ENCODE measurements around the gene ADAMTS7. TPM values are rescaled to one million over a fixed set of nuclear protein-coding genes. Genes with fewer than 3 reads are reported as not detected.
A peak's percentile ranks its signal among the peaks of the same experiment; 100 is the strongest.
"Not testable (repeated sequence)": the region's sequence is repeated elsewhere in the genome, so short reads cannot be mapped to it uniquely, and the experiment has no call there.

The ADAMTS7 gene
- total and polyA plus RNA-seq, 2 donors (not counting 1 experiment from before 2014, with no cell fraction given) = 0.10 to 16.6 TPM

DNA sequence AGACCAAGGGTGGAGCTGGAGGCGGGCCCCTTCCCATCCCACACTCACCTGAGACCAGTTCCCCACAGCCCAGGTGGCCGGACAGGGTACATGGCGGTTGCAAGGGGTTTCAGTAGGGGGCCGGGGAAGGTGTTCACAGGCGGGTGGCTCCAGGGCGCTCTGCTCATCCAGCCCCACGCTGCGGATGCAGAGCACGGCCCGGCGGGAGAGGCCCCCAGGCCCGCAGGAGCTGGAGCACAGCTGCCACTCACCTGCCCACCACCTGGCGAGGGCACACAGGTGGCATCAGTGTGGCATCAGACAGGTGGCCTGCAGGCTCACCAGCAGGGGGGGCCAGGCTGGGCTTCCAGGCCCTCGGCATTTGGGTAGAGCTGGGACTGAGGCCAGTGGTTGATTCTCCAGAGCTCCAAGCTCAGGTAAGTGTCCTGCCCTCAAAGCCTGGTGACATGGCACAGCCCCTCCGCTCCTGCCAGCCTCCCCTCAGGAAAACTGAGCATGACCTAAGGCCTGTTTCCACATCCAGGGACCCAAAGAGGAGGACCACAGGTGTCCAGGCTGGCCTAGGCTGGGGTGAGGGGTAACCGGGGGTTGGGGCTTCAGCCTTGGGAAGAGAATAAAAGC, 43.8 kb downstream of the ADAMTS7 start:
- ChIA-PET POLR2A (no interaction called here), CTCF (interaction anchor here (1.0 kb wide), 1 partner anchor 106 kb away, joined by 3 read pairs; no protein-coding TSS in a partner anchor)
- H3K4me1 Mint-ChIP-seq = peaks cover 9% of the 10 kb centered on the region
- Histone ChIP-seq H3K27me3 (replicated peaks in 1 of 4; ENCODE audit: control extremely low read depth in 1 of 4, control insufficient read depth in 3 of 4, insufficient read depth in 4 of 4, low read length in 3 of 4) (no peaks in the 10 kb centered on the region), H3K4me3 (ENCODE audit: control extremely low read depth in 1 of 5, extremely low read depth in 1 of 5, insufficient read depth in 1 of 5, low read depth in 2 of 5, low read length in 4 of 5) (no peak overlapping the region), H2AFZ (ENCODE audit: insufficient read depth, low read depth, low read length, poor library complexity, severe bottlenecking) (no peak overlapping the region), H3K27ac (ENCODE audit: low read length in 2 of 2) (no peak overlapping the region), H3K36me3 (replicated peaks in 1 of 2; ENCODE audit: control extremely low read depth in 1 of 2, control insufficient read depth in 1 of 2, extremely low read depth in 1 of 2, insufficient read depth in 2 of 2, low read length in 1 of 2) (no peaks in the 10 kb centered on the region), H3K9me3 (ENCODE audit: control extremely low read depth in 1 of 3, control insufficient read depth in 2 of 3, insufficient read depth in 1 of 3, low read length in 2 of 3) (no peaks in the 10 kb centered on the region), H3K79me2 (ENCODE audit: control insufficient read depth, insufficient read depth, low read length) (no peaks in the 10 kb centered on the region), H3K4me2 (replicated peaks; ENCODE audit: low read depth, low read length, poor library complexity, severe bottlenecking) (no peak overlapping the region), H3K9ac (ENCODE audit: low read length) (no peak overlapping the region), H4K20me1 (ENCODE audit: control insufficient read depth, insufficient read depth, low read length, poor library complexity, severe bottlenecking) (no peaks in the 10 kb centered on the region), H3K4me1 (ENCODE audit: control insufficient read depth in 2 of 2, insufficient read depth in 2 of 2, low read length in 2 of 2) (peaks cover 3 to 11% of the 10 kb centered on the region in 2 donors)
- H3K27me3 Mint-ChIP-seq = no peaks in the 10 kb centered on the region
- intact Hi-C loops (cut with micrococcal nuclease) = no loop called here
- H3K27ac Mint-ChIP-seq = no peak overlapping the region
- TF ChIP-seq, protein P1, sequence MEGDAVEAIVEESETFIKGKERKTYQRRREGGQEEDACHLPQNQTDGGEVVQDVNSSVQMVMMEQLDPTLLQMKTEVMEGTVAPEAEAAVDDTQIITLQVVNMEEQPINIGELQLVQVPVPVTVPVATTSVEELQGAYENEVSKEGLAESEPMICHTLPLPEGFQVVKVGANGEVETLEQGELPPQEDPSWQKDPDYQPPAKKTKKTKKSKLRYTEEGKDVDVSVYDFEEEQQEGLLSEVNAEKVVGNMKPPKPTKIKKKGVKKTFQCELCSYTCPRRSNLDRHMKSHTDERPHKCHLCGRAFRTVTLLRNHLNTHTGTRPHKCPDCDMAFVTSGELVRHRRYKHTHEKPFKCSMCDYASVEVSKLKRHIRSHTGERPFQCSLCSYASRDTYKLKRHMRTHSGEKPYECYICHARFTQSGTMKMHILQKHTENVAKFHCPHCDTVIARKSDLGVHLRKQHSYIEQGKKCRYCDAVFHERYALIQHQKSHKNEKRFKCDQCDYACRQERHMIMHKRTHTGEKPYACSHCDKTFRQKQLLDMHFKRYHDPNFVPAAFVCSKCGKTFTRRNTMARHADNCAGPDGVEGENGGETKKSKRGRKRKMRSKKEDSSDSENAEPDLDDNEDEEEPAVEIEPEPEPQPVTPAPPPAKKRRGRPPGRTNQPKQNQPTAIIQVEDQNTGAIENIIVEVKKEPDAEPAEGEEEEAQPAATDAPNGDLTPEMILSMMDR (IDR thresholded peaks at IDR 0.05) = no peak
- TF ChIP-seq EZH2 (IDR thresholded peaks at IDR 0.05; ENCODE audit: borderline replicate concordance, insufficient read depth, low read depth, low read length, poor library complexity, severe bottlenecking) = no peak
- WGBS (ENCODE audit: insufficient coverage) = 89% methylated on average over 14 of the region's 16 CpGs
- DNase-seq (peak; percentile 9), ATAC-seq (ENCODE audit: low read depth) (no peak)
- no peak overlapping the region for H3K4me3 Mint-ChIP-seq
- H3K9me3 Mint-ChIP-seq (ENCODE audit: insufficient read depth) = no peaks in the 10 kb centered on the region

DNA sequence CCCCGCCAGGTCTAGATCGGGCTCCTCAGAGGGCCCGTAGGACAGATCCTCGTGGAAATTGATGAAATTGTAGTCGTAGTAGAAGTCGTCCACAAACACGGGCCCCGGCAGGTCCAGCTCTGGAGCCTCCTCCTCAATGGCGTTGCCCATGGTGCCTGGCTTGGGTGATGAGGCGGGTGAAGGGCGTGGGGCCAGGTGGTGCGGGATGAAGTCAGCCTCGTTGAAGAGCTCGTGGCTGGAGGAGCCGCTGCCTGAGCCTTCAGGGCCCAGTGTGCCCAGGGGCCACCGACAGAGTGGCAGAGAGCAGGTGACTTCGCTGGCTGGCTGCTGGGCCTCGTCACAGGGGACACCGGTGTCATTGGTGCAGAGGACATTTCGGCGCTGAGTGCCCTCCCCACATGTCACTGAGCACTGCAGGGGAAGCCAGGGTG, 44.6 kb downstream of the ADAMTS7 start:
- intact Hi-C loops (cut with micrococcal nuclease); H3K9me3 ChIP-seq (ENCODE audit: control extremely low read depth in 1 of 3, control insufficient read depth in 2 of 3, insufficient read depth in 1 of 3, low read length in 2 of 3); CTCF ChIA-PET; H4K20me1 ChIP-seq (ENCODE audit: control insufficient read depth, insufficient read depth, low read length, poor library complexity, severe bottlenecking); H2AFZ ChIP-seq (ENCODE audit: insufficient read depth, low read depth, low read length, poor library complexity, severe bottlenecking); H3K4me2 ChIP-seq (replicated peaks; ENCODE audit: low read depth, low read length, poor library complexity, severe bottlenecking); H3K4me3 Mint-ChIP-seq; H3K27ac ChIP-seq (ENCODE audit: low read length in 2 of 2); H3K9ac ChIP-seq (ENCODE audit: low read length); H3K36me3 ChIP-seq (replicated peaks in 1 of 2; ENCODE audit: control extremely low read depth in 1 of 2, control insufficient read depth in 1 of 2, extremely low read depth in 1 of 2, insufficient read depth in 2 of 2, low read length in 1 of 2); H3K27me3 Mint-ChIP-seq; DNase-seq; H3K79me2 ChIP-seq (ENCODE audit: control insufficient read depth, insufficient read depth, low read length); H3K27me3 ChIP-seq (replicated peaks in 1 of 4; ENCODE audit: control extremely low read depth in 1 of 4, control insufficient read depth in 3 of 4, insufficient read depth in 4 of 4, low read length in 3 of 4); H3K9me3 Mint-ChIP-seq (ENCODE audit: insufficient read depth); H3K4me3 ChIP-seq (ENCODE audit: control extremely low read depth in 1 of 5, extremely low read depth in 1 of 5, insufficient read depth in 1 of 5, low read depth in 2 of 5, low read length in 4 of 5); ATAC-seq (ENCODE audit: low read depth): not testable (repeated sequence)
- H3K4me1 ChIP-seq (ENCODE audit: control insufficient read depth in 2 of 2, insufficient read depth in 2 of 2, low read length in 2 of 2) = peaks cover 11 to 19% of the 10 kb centered on the region in 2 donors
- Mint-ChIP-seq H3K4me1 (peaks cover 14% of the 10 kb centered on the region), H3K27ac (peak overlapping the region; percentile 37)
- POLR2A ChIA-PET = interaction anchor here (0.7 kb wide), 1 partner anchor 329 kb away, joined by 3 read pairs; no protein-coding TSS in a partner anchor
- WGBS (ENCODE audit: insufficient coverage) = 91% methylated on average over 8 of the region's 21 CpGs

Data from B cell (primary cell).